SK-N-SH treated with all-trans-retinoic acid at 6 μM for 48 hours (cell line): ENCODE measurements around the gene HDDC2.

Source experiments
- ATAC-seq: fragments of 200-7000 bp; cut with Tn5 transposase; 3 replicates; pipeline ENCODE4 v1.9.1; 2020; ENCODE audit warnings: mild to moderate bottlenecking, moderate library complexity
- ARNTL ChIP-seq: fragments of 450-650 bp; formaldehyde crosslinking; IDR thresholded peaks from 2 replicates; pipeline ENCODE4 v1.5.0; 2020; ENCODE audit warnings: low read depth, mild to moderate bottlenecking, moderate library complexity, borderline replicate concordance
- CREB5 ChIP-seq: fragments of 250-450 bp; sonication (Bioruptor Pico); IDR thresholded peaks from 2 replicates; pipeline ENCODE4 v1.5.1; 2020; ENCODE audit warnings: low read depth, mild to moderate bottlenecking, moderate library complexity
- CSDC2 ChIP-seq: fragments of 250-450 bp; sonication (Bioruptor Pico); IDR thresholded peaks from 2 replicates; pipeline ENCODE4 v1.5.0; 2020; ENCODE audit warnings: mild to moderate bottlenecking, moderate library complexity
- CSRNP3 ChIP-seq: fragments of 250-450 bp; sonication (Bioruptor Pico); IDR thresholded peaks from 2 replicates; pipeline ENCODE4 v1.5.1; 2021; ENCODE audit warnings: mild to moderate bottlenecking, moderate library complexity
- ESRRG ChIP-seq: fragments of 250-450 bp; sonication (Bioruptor Pico); IDR thresholded peaks from 2 replicates; pipeline ENCODE4 v1.6.1; 2021; ENCODE audit warnings: mild to moderate bottlenecking
- GLIS3 ChIP-seq: fragments of 250-450 bp; sonication (Bioruptor Pico); IDR thresholded peaks from 2 replicates; pipeline ENCODE4 v1.5.0; 2020; ENCODE audit warnings: mild to moderate bottlenecking, moderate library complexity
- ISL1 ChIP-seq: fragments of 250-450 bp; sonication (Bioruptor Pico); IDR thresholded peaks from 2 replicates; pipeline ENCODE4 v2.1.2; 2022; ENCODE audit warnings: mild to moderate bottlenecking, moderate library complexity
- OSR1 ChIP-seq: fragments of 250-450 bp; sonication (Bioruptor Pico); IDR thresholded peaks from 2 replicates; pipeline ENCODE4 v1.8.0; 2022; ENCODE audit warnings: moderate library complexity, mild to moderate bottlenecking, inconsistent platforms
- POU6F1 ChIP-seq: fragments of 250-450 bp; sonication (Bioruptor Pico); IDR thresholded peaks from 2 replicates; pipeline ENCODE4 v1.8.0; 2021; ENCODE audit warnings: low read depth, mild to moderate bottlenecking, moderate library complexity, borderline replicate concordance
- PPARA ChIP-seq: fragments of 250-450 bp; sonication (Bioruptor Pico); IDR thresholded peaks from 2 replicates; pipeline ENCODE4 v1.5.0; 2020; ENCODE audit warnings: mild to moderate bottlenecking, borderline replicate concordance
- RARB ChIP-seq: fragments of 250-450 bp; sonication (Bioruptor Pico); IDR thresholded peaks from 2 replicates; pipeline ENCODE4 v1.8.0; 2021; ENCODE audit warnings: mild to moderate bottlenecking, moderate library complexity
- SNAI2 ChIP-seq: fragments of 250-450 bp; sonication (Bioruptor Pico); IDR thresholded peaks from 2 replicates; pipeline ENCODE4 v1.5.0; 2020; ENCODE audit warnings: mild to moderate bottlenecking, moderate library complexity
- TCF4 ChIP-seq: fragments of 250-450 bp; sonication (Bioruptor Pico); IDR thresholded peaks from 2 replicates; pipeline ENCODE4 v1.8.0; 2021; ENCODE audit warnings: mild to moderate bottlenecking, moderate library complexity, borderline replicate concordance
- TSHZ2 ChIP-seq: fragments of 250-450 bp; sonication (Bioruptor Pico); IDR thresholded peaks from 2 replicates; pipeline ENCODE4 v1.5.0; 2020; ENCODE audit warnings: mild to moderate bottlenecking, moderate library complexity
- ZC3H10 ChIP-seq: fragments of 250-450 bp; sonication (Bioruptor Pico); IDR thresholded peaks from 2 replicates; pipeline ENCODE4 v1.5.1; 2021; ENCODE audit warnings: mild to moderate bottlenecking, moderate library complexity
- ZFP3 ChIP-seq: fragments of 250-450 bp; sonication (Bioruptor Pico); IDR thresholded peaks from 2 replicates; pipeline ENCODE4 v1.5.0; 2020; ENCODE audit warnings: mild to moderate bottlenecking, moderate library complexity
- ZNF565 ChIP-seq: fragments of 450-650 bp; formaldehyde crosslinking; conservative IDR thresholded peaks from 2 replicates; pipeline ENCODE4 v1.5.0; 2020; ENCODE audit warnings: low read depth, mild to moderate bottlenecking, moderate library complexity
- ZNF70 ChIP-seq: fragments of 450-650 bp; formaldehyde crosslinking; IDR thresholded peaks from 2 replicates; pipeline ENCODE4 v1.5.0; 2020; ENCODE audit warnings: mild to moderate bottlenecking, moderate library complexity
- ZNF8 ChIP-seq: fragments of 450-650 bp; formaldehyde crosslinking; IDR thresholded peaks from 2 replicates; pipeline ENCODE4 v1.5.0; 2020; ENCODE audit warnings: mild to moderate bottlenecking, moderate library complexity

The HDDC2 gene

GRCh38 chr6:125301435-125302391 lies at the start of gene HDDC2:
Gene HDDC2, minus strand, starts transcription at chr6:125301967. Its CDS starts 35 bp downstream, at chr6:125301932.
- ATAC-seq = peak; percentile 96
- TF ChIP-seq ZFP3 (CRISPR knock-in tag) (peak; percentile 81), POU6F1 (CRISPR knock-in tag) (no peak), TSHZ2 (CRISPR knock-in tag) (0 out of 2 replicates have a peak, but pooled peaks have one; percentile 29), OSR1 (CRISPR knock-in tag) (no peak)

- ATAC-seq = no peak
- no peak for TF ChIP-seq ZFP3 (CRISPR knock-in tag)
- no peak for TF ChIP-seq POU6F1 (CRISPR knock-in tag)
- TF ChIP-seq PPARA (CRISPR knock-in tag) = no peak
- no peak for TF ChIP-seq ZC3H10 (CRISPR knock-in tag)
- TF ChIP-seq ISL1 (CRISPR knock-in tag) = no peak
- TF ChIP-seq ZNF8 (CRISPR knock-in tag) = no peak
- no peak for TF ChIP-seq CSRNP3
- no peak for TF ChIP-seq SNAI2 (CRISPR knock-in tag)
- no peak for TF ChIP-seq CREB5 (CRISPR knock-in tag)
- no peak for TF ChIP-seq CSDC2 (CRISPR knock-in tag)
- TF ChIP-seq RARB (CRISPR knock-in tag) = no peak
- no peak for TF ChIP-seq ARNTL (CRISPR knock-in tag)
- no peak for TF ChIP-seq ZNF565 (CRISPR knock-in tag)
- TF ChIP-seq ZNF70 = no peak
- TF ChIP-seq ESRRG = no peak
- TF ChIP-seq, all 23 proteins: peak for 0
These were observed 45.3 kb upstream of the HDDC2 start for GRCh38 chr6:125346926-125347563.

GRCh38 chr6:125346201-125346925 lies 44.6 kb upstream of the HDDC2 start:
- ATAC-seq = no peak
- TF ChIP-seq CREB5 (CRISPR knock-in tag) (no peak), ISL1 (CRISPR knock-in tag) (no peak), ZNF70 (no peak), RARB (CRISPR knock-in tag) (no peak), ZFP3 (CRISPR knock-in tag) (no peak), TCF4 (CRISPR knock-in tag) (no peak), ZC3H10 (CRISPR knock-in tag) (no peak), TSHZ2 (CRISPR knock-in tag) (no peak), GLIS3 (CRISPR knock-in tag) (no peak), SNAI2 (CRISPR knock-in tag) (no peak)
